ENCODE results near the gene TRAF3IP1.
"Not testable (repeated sequence)": the region's sequence is repeated elsewhere in the genome, so short reads cannot be mapped to it uniquely, and the experiment has no call there.

TRAF3IP1 gene

DNA sequence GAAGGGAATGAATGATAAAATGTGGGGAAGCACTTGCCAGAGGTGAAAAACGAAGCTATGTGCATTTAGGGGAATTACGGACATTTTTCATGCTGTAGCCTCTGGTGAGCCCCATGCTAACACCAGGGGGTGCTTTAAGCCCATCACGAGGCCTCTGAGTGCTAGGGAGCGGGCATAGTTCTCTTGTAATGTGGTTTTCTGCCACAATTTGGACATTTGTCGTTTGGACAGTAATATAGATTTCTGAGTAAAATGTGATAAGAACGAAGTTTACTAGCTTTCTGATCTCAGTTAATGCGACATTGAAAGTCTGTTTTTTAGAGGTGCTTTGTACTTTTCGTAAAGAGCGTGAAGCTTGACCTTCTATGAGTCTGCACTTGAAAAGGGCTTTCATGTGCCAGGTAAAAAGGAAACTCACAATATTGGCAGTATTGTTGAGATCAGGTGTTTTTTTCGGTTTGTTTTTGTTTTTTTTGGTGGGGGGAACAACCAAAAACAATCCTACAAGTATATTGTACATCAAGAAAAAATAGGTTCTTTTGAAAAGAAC lies 50.6 kb downstream of the TRAF3IP1 start:
- no peaks in the 10 kb centered on the region for H3K27me3 ChIP-seq (ENCODE audit: control insufficient read depth, insufficient read depth, low read length)
- H3K27ac ChIP-seq (ENCODE audit: low read depth, low read length): no peak overlapping the region
- H3K36me3 ChIP-seq (ENCODE audit: control insufficient read depth, insufficient read depth, low read length): no peaks in the 10 kb centered on the region
- no peaks in the 10 kb centered on the region for H3K9me3 ChIP-seq (ENCODE audit: control insufficient read depth, insufficient read depth, low read depth, low read length)
- H3K4me1 ChIP-seq (ENCODE audit: control insufficient read depth, insufficient read depth, low read length): no peaks in the 10 kb centered on the region
- H3K4me3 ChIP-seq (ENCODE audit: low read depth, low read length): no peak overlapping the region
- no peak overlapping the region for H3K9ac ChIP-seq (ENCODE audit: low read length)

DNA sequence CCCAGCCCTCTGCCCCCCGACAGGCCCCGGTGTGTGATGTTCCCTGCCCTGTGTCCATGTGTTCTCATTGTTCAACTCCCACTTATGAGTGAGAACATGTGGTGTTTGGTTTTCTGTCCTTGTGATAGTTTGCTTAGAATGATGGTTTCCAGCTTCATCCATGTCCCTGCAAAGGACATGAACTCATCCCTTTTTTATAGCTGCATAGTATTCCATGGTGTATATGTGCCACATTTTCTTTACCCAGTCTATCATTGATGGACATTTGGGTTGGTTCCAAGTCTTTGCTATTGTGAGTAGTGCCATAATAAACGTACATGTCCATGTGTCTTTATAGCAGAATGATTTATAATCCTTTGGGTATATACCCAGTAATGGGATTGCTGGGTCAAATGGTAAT lies 52.0 kb downstream of the TRAF3IP1 start:
- not testable (repeated sequence) for H3K4me1 ChIP-seq (ENCODE audit: control insufficient read depth, insufficient read depth, low read length); H3K9ac ChIP-seq (ENCODE audit: low read length); H3K4me3 ChIP-seq (ENCODE audit: low read depth, low read length); H3K27ac ChIP-seq (ENCODE audit: low read depth, low read length); H3K9me3 ChIP-seq (ENCODE audit: control insufficient read depth, insufficient read depth, low read depth, low read length); H3K36me3 ChIP-seq (ENCODE audit: control insufficient read depth, insufficient read depth, low read length); H3K27me3 ChIP-seq (ENCODE audit: control insufficient read depth, insufficient read depth, low read length)

DNA sequence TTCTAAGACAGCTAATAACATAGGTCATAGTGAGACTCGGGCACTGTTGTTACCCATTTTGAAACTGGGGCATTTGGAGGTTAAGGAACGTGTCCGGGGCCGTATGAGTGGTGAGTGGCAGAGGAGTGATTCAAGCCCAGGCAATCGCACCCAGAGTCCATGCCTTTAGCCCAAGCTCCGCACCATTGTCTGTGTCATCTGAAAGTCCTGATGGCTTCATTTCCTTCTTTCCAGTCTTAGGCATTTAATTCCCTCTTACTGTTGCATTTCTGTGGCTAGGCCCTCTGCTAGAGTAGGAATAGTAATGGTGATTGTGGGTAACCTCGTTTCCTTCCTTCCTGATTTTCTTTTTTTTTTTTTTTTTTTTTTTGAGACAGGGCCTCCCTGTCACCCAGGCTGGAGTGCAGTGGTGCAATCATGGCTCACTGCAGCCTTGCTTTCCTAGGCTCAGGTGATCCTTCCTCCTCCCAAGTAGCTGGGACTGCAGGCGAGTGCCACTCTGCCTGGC lies 56.6 kb downstream of the TRAF3IP1 start:
- Histone ChIP-seq H3K27me3 (ENCODE audit: control insufficient read depth, insufficient read depth, low read length) (no peaks in the 10 kb centered on the region), H3K27ac (ENCODE audit: low read depth, low read length) (no peak overlapping the region), H3K9ac (ENCODE audit: low read length) (no peak overlapping the region), H3K4me1 (ENCODE audit: control insufficient read depth, insufficient read depth, low read length) (peaks cover 20% of the 10 kb centered on the region), H3K9me3 (ENCODE audit: control insufficient read depth, insufficient read depth, low read depth, low read length) (no peaks in the 10 kb centered on the region), H3K4me3 (ENCODE audit: low read depth, low read length) (no peak overlapping the region), H3K36me3 (ENCODE audit: control insufficient read depth, insufficient read depth, low read length) (no peaks in the 10 kb centered on the region)

DNA sequence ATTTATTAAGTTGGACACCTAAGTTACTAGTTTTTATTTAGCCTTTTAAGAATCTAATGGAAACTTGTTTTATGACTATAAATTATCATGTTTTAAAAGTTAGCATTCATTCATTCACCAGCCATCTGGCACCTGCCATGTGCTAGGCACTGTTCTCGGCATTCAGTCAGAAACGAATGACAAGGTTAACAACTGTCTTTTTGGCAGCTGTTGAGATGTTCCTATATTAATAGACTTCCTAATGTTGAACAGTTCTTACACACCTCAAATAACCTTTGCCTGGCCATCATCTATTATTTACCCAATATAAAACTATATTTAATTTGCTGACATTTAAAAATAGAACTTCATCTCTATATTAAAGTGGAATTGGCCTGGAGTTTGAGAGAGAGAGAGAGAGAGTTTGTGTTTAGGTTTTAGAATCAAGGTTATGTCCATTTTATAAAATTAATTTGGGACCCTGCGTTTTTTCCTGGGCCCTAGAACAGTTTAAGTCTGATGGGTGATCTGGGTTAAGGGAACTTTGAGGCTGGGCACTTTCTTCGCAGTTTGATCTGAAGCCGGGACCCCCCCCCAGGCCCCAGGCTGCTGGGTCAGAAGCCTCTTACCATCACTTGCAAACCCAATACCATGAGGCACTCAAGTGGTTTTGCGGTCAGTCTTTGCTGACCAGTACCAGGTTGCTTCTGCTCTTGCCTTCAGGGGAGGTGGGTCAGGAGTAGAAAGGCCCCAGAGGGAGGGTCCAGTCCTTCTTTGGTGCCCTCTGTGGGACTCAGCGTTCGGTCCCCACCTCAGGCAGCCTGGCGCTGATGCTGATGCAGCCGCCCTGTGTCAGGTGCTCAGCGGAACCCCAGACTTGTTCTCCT lies 58.1 kb downstream of the TRAF3IP1 start:
- peaks cover 3% of the 10 kb centered on the region; the same call in 1 of the 2 replicates for H3K9me3 ChIP-seq (ENCODE audit: control insufficient read depth, insufficient read depth, low read depth, low read length)
- H3K4me3 ChIP-seq (ENCODE audit: low read depth, low read length): no peak overlapping the region
- no peak overlapping the region for H3K27ac ChIP-seq (ENCODE audit: low read depth, low read length)

DNA sequence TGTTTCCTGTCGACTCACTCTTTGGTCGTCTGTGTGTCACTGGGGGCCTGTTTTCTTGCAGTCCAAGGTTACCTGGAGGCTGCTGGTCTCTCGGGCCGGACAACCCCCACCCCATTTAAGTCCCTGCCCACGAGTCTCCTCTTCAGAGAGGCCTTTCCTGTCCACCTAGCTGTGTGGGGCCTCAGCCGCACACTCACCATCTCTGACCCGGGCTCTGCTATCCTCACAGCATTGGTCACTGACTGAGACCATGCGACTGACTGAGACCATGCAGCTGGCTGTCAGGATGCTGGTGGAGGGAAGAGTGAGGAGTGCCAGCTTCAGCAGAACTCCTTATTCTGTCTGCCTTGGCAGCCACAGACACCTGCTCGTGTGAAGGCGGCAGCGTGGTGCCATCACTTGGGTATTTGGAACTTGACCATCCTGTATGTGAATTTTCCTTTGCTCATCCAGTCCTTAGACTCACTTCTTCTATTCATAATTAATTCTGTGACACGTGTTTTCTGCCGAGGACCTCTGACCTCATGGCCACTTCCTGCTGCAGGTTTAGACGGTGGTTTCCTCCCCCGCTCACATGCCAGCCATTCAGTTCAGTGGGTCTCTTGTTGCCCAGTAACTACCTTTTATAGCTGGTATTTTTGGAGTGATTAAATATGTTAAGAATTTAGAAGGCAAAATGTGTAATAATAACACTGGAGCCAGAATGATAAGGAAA lies 58.9 kb downstream of the TRAF3IP1 start:
- H3K27me3 ChIP-seq (ENCODE audit: control insufficient read depth, insufficient read depth, low read length): no peaks in the 10 kb centered on the region
- no peak overlapping the region for H3K4me3 ChIP-seq (ENCODE audit: low read depth, low read length)
- no peak overlapping the region for H3K27ac ChIP-seq (ENCODE audit: low read depth, low read length)
- H3K4me1 ChIP-seq (ENCODE audit: control insufficient read depth, insufficient read depth, low read length): peaks cover 20% of the 10 kb centered on the region
- H3K9me3 ChIP-seq (ENCODE audit: control insufficient read depth, insufficient read depth, low read depth, low read length): peaks cover 6% of the 10 kb centered on the region; the same call in 1 of the 2 replicates
- H3K9ac ChIP-seq (ENCODE audit: low read length): no peak overlapping the region
- peaks cover 3% of the 10 kb centered on the region; the same call in 1 of the 2 replicates for H3K36me3 ChIP-seq (ENCODE audit: control insufficient read depth, insufficient read depth, low read length)

More for the DNA sequence above, 58.1 kb downstream of the TRAF3IP1 start:
- peaks cover 20% of the 10 kb centered on the region for H3K4me1 ChIP-seq (ENCODE audit: control insufficient read depth, insufficient read depth, low read length)
- H3K27me3 ChIP-seq (ENCODE audit: control insufficient read depth, insufficient read depth, low read length): no peaks in the 10 kb centered on the region
- no peak overlapping the region for H3K9ac ChIP-seq (ENCODE audit: low read length)
- peaks cover 3% of the 10 kb centered on the region; the same call in 1 of the 2 replicates for H3K36me3 ChIP-seq (ENCODE audit: control insufficient read depth, insufficient read depth, low read length)

DNA sequence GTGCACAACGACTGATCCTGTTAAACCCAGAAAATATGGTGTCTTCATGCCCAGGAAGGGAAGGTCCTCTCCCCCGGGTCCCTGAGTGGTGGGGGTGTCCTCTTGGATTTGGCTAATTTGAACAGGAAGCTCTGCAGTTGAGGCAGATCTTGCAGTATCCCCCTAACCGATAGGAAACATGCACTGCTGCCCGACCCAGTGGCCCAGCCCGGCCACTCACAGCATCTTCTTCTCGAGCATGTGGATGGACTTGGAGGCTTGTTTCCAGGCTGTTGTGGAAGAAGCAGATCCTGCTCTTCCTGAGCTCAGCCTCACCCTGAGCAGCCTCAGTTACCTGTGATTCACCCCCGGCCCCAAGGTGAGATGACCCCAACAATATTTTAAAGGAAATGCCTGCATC lies 60.0 kb downstream of the TRAF3IP1 start:
- Histone ChIP-seq H3K27ac (ENCODE audit: low read depth, low read length) (peak overlapping the region; percentile 42; the same call in 1 of the 2 replicates), H3K36me3 (ENCODE audit: control insufficient read depth, insufficient read depth, low read length) (peaks cover 3% of the 10 kb centered on the region; the same call in 1 of the 2 replicates), H3K9me3 (ENCODE audit: control insufficient read depth, insufficient read depth, low read depth, low read length) (peaks cover 6% of the 10 kb centered on the region; the same call in 1 of the 2 replicates)

DNA sequence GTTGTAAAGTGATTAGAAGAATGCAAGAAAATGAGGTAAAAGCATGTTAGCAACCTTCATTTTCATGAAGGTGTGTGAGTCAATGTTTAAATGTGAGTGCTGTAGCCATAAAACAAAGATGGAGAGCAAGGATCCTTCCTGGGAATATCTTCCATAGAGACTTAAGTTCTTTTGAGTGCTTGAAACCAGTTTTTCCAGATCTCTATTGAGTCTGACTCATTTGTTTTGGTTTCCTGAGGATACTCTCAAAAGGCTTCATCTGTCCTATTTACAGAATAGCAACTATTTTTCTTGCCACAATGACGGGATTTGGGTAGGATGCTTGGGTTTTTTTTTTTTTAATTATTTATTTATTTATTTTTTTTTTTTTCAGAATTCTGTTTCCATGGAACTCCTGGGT lies 60.5 kb downstream of the TRAF3IP1 start:
- Histone ChIP-seq H3K4me3 (ENCODE audit: low read depth, low read length) (no peak overlapping the region), H3K4me1 (ENCODE audit: control insufficient read depth, insufficient read depth, low read length) (peaks cover 20% of the 10 kb centered on the region), H3K27ac (ENCODE audit: low read depth, low read length) (peak overlapping the region; percentile 42; the same call in 1 of the 2 replicates), H3K9ac (ENCODE audit: low read length) (no peak overlapping the region), H3K36me3 (ENCODE audit: control insufficient read depth, insufficient read depth, low read length) (peaks cover 3% of the 10 kb centered on the region; the same call in 1 of the 2 replicates), H3K9me3 (ENCODE audit: control insufficient read depth, insufficient read depth, low read depth, low read length) (peaks cover 6% of the 10 kb centered on the region; the same call in 1 of the 2 replicates), H3K27me3 (ENCODE audit: control insufficient read depth, insufficient read depth, low read length) (no peaks in the 10 kb centered on the region)

More for the DNA sequence above, 60.0 kb downstream of the TRAF3IP1 start:
- Histone ChIP-seq H3K4me3 (ENCODE audit: low read depth, low read length) (no peak overlapping the region), H3K9ac (ENCODE audit: low read length) (no peak overlapping the region), H3K27me3 (ENCODE audit: control insufficient read depth, insufficient read depth, low read length) (no peaks in the 10 kb centered on the region), H3K4me1 (ENCODE audit: control insufficient read depth, insufficient read depth, low read length) (peaks cover 20% of the 10 kb centered on the region)

DNA sequence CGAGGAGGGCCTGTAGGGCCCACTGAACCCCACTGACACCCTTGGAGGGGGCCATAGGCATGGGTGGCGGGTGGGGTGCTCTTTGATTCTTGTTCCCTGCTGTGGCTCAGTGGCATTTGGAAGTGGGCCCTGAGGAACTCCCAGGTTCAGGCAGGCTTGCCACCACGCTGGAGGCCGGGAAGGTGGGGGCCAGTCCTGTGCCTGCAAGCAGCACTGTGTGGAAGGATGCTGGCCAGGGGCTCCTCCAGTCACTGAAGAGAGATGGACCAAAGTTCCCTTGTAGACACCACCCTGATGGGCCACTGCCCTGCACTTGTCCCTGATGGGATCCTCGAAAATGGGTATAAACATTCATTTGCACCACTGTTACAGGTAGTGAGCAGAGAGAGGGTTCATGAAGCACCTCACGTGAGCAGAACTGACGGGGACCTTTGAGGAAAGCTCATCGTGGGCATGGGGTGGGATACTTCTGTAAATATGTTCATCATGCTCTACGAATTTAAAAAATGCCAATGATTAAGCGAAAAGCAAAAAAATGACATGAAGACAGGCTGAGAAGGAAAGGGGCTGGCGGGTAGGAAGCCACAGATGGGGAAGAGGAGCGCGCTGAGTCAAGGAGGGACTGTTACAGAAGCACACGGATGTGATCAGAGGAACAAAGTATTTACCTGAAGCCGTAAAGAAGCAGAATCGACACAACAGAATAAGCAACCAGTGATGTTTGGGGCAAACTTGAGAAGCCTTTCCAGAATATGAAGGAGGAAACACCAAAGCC lies 61.2 kb downstream of the TRAF3IP1 start:
- H3K4me3 ChIP-seq (ENCODE audit: low read depth, low read length): no peak overlapping the region
- H3K4me1 ChIP-seq (ENCODE audit: control insufficient read depth, insufficient read depth, low read length): peaks cover 20% of the 10 kb centered on the region
- no peak overlapping the region for H3K27ac ChIP-seq (ENCODE audit: low read depth, low read length)

DNA sequence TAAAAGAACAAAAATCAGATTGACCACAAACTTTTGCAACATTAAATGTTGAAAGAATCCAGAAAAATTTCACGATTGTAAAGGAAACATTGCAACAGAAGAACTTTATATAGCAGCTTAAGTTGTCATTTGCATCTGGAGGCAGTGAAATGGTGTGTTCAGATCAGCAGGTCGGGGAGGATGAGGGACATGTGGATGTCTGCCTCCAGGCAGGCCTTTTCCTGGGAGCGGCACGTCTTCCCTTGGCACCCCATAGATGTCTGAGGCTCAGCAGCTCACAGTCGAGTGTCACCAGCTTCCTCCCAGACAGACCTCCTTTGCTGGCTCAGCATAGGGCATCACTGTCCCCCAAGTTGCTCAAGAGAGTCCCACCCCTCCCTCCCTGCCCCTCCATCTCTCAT lies 62.1 kb downstream of the TRAF3IP1 start:
- peaks cover 6% of the 10 kb centered on the region; the same call in 1 of the 2 replicates for H3K9me3 ChIP-seq (ENCODE audit: control insufficient read depth, insufficient read depth, low read depth, low read length)
- H3K36me3 ChIP-seq (ENCODE audit: control insufficient read depth, insufficient read depth, low read length): peaks cover 3% of the 10 kb centered on the region; the same call in 1 of the 2 replicates
- H3K27ac ChIP-seq (ENCODE audit: low read depth, low read length): no peak overlapping the region
- no peak overlapping the region for H3K9ac ChIP-seq (ENCODE audit: low read length)
- no peaks in the 10 kb centered on the region for H3K27me3 ChIP-seq (ENCODE audit: control insufficient read depth, insufficient read depth, low read length)
- peaks cover 20% of the 10 kb centered on the region for H3K4me1 ChIP-seq (ENCODE audit: control insufficient read depth, insufficient read depth, low read length)
- H3K4me3 ChIP-seq (ENCODE audit: low read depth, low read length): no peak overlapping the region

More for the DNA sequence above, 61.2 kb downstream of the TRAF3IP1 start:
- peaks cover 6% of the 10 kb centered on the region; the same call in 1 of the 2 replicates for H3K9me3 ChIP-seq (ENCODE audit: control insufficient read depth, insufficient read depth, low read depth, low read length)
- H3K27me3 ChIP-seq (ENCODE audit: control insufficient read depth, insufficient read depth, low read length): no peaks in the 10 kb centered on the region
- H3K36me3 ChIP-seq (ENCODE audit: control insufficient read depth, insufficient read depth, low read length): peaks cover 3% of the 10 kb centered on the region; the same call in 1 of the 2 replicates
- H3K9ac ChIP-seq (ENCODE audit: low read length): no peak overlapping the region

DNA sequence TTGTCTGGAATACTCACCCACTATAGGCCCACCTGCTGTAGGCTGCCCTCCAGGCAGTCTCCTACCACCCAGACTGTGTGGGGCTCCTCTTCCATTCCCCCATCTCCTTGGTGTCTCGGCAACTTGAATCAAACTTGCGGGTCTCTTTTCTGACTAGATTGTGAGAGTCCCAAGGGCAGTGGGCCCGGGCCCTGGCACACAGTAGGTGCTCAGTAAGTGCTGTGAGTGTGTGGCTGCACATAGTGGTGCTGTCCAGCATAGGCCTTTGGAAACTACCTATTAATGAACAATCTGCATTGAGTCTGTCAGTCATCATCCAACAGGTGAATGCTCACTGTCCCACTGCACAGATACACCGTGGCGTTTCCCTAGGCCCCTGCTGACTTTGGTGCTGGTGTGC lies 62.8 kb downstream of the TRAF3IP1 start:
- Histone ChIP-seq H3K27me3 (ENCODE audit: control insufficient read depth, insufficient read depth, low read length) (no peaks in the 10 kb centered on the region), H3K4me3 (ENCODE audit: low read depth, low read length) (no peak overlapping the region), H3K9me3 (ENCODE audit: control insufficient read depth, insufficient read depth, low read depth, low read length) (peaks cover 6% of the 10 kb centered on the region; the same call in 1 of the 2 replicates), H3K27ac (ENCODE audit: low read depth, low read length) (no peak overlapping the region), H3K9ac (ENCODE audit: low read length) (no peak overlapping the region), H3K4me1 (ENCODE audit: control insufficient read depth, insufficient read depth, low read length) (peaks cover 20% of the 10 kb centered on the region), H3K36me3 (ENCODE audit: control insufficient read depth, insufficient read depth, low read length) (peaks cover 3% of the 10 kb centered on the region; the same call in 1 of the 2 replicates)

Data from HUES6 (cell line).